Ectodermal cell (in vitro differentiated cells): Measurements from ENCODE around the gene ERRFI1.

Experiments used
- H3K27ac ChIP-seq: 2 replicates; pipeline ENCODE4 v1.7.0; 2013; ENCODE audit warnings: mild to moderate bottlenecking, low read depth, low read length; ENCODE audit not compliant: insufficient read depth, poor library complexity, severe bottlenecking
- H3K27me3 ChIP-seq: 2 replicates; pipeline ENCODE4 v1.7.0; 2013; ENCODE audit warnings: mild to moderate bottlenecking, low read length; ENCODE audit not compliant: insufficient read depth, control insufficient read depth, poor library complexity, severe bottlenecking
- H3K36me3 ChIP-seq: one replicate; pipeline ENCODE4 v1.7.0; 2013; ENCODE audit warnings: low read length; ENCODE audit not compliant: control insufficient read depth, insufficient read depth
- H3K4me1 ChIP-seq: one replicate; pipeline ENCODE4 v1.7.0; 2013; ENCODE audit warnings: low read length; ENCODE audit not compliant: control insufficient read depth, insufficient read depth
- H3K4me3 ChIP-seq: 2 replicates; pipeline ENCODE4 v1.7.0; 2013; ENCODE audit warnings: low read depth, low read length, control low read depth; ENCODE audit not compliant: insufficient read depth
- H3K9me3 ChIP-seq: 2 replicates; pipeline ENCODE4 v1.7.0; 2013; ENCODE audit warnings: mild to moderate bottlenecking, low read length, moderate library complexity; ENCODE audit not compliant: control insufficient read depth
- WGBS, 2 experiments: methylation state at CpG; one replicate each; pipeline ENCODE4 v1.1.7; 2013; ENCODE audit warnings: missing lambda C conversion rate in 2 of 2; 5-methylcytosine and 5-hydroxymethylcytosine counted together

The ERRFI1 gene

GRCh38 chr1:8004113-8004802 is 21.9 kb downstream of the ERRFI1 start:
- WGBS, 2 experiments: 87 to 88% methylated on average over 18 of the region's 18 CpGs
- Histone ChIP-seq H3K27ac (no peak overlapping the region), H3K36me3 (no peaks in the 10 kb centered on the region), H3K9me3 (no peaks in the 10 kb centered on the region), H3K4me3 (no peak overlapping the region), H3K27me3 (no peaks in the 10 kb centered on the region), H3K4me1 (no peaks in the 10 kb centered on the region)

- no peaks in the 10 kb centered on the region for H3K4me1 ChIP-seq
- whole genome bisulfite sequencing, 2 experiments: 90 to 95% methylated on average over 5 to 6 of the region's 6 CpGs
- H3K9me3 ChIP-seq: no peaks in the 10 kb centered on the region
- H3K27me3 ChIP-seq: no peaks in the 10 kb centered on the region
- no peak overlapping the region for H3K4me3 ChIP-seq
- H3K36me3 ChIP-seq: no peaks in the 10 kb centered on the region
- H3K27ac ChIP-seq: no peak overlapping the region
Measured at GRCh38 chr1:8003438-8004112, 22.5 kb downstream of the ERRFI1 start.

GRCh38 chr1:8002921-8003320 is 23.2 kb downstream of the ERRFI1 start:
- Histone ChIP-seq H3K27ac (no peak overlapping the region), H3K36me3 (no peaks in the 10 kb centered on the region), H3K9me3 (no peaks in the 10 kb centered on the region), H3K4me3 (no peak overlapping the region), H3K4me1 (no peaks in the 10 kb centered on the region), H3K27me3 (no peaks in the 10 kb centered on the region)
- WGBS, 2 experiments: 89 to 95% methylated on average over 4 of the region's 4 CpGs

GRCh38 chr1:8002329-8002910 is 23.7 kb downstream of the ERRFI1 start:
- H3K27ac ChIP-seq: no peak overlapping the region

GRCh38 chr1:7995437-7995836 is 30.7 kb downstream of the ERRFI1 start:
- H3K36me3 ChIP-seq: no peaks in the 10 kb centered on the region
- H3K9me3 ChIP-seq: no peaks in the 10 kb centered on the region
- 91 to 98% methylated on average over 4 of the region's 5 CpGs for WGBS, 2 experiments
- H3K27ac ChIP-seq: no peak overlapping the region
- no peak overlapping the region for H3K4me3 ChIP-seq
- H3K27me3 ChIP-seq: no peaks in the 10 kb centered on the region
- no peaks in the 10 kb centered on the region for H3K4me1 ChIP-seq

More at GRCh38 chr1:8002329-8002910, 23.7 kb downstream of the ERRFI1 start:
- Histone ChIP-seq H3K4me3 (no peak overlapping the region), H3K36me3 (no peaks in the 10 kb centered on the region), H3K27me3 (no peaks in the 10 kb centered on the region), H3K4me1 (no peaks in the 10 kb centered on the region), H3K9me3 (no peaks in the 10 kb centered on the region)
- 90 to 95% methylated on average over 6 of the region's 6 CpGs for WGBS, 2 experiments

GRCh38 chr1:7994827-7995226 is 31.3 kb downstream of the ERRFI1 start:
- Histone ChIP-seq H3K27ac (no peak overlapping the region), H3K4me1 (no peaks in the 10 kb centered on the region), H3K36me3 (no peaks in the 10 kb centered on the region), H3K4me3 (no peak overlapping the region), H3K27me3 (no peaks in the 10 kb centered on the region), H3K9me3 (no peaks in the 10 kb centered on the region)
- 71% methylated on average over 1 of the region's 1 CpG; no CpG with 5 or more reads in 1 of the 2 experiments for WGBS, 2 experiments

- 92 to 93% methylated on average over 19 of the region's 19 CpGs for WGBS, 2 experiments
- H3K27ac ChIP-seq: no peak overlapping the region
- H3K4me1 ChIP-seq: no peaks in the 10 kb centered on the region
- no peak overlapping the region for H3K4me3 ChIP-seq
- no peaks in the 10 kb centered on the region for H3K9me3 ChIP-seq
- no peaks in the 10 kb centered on the region for H3K36me3 ChIP-seq
- no peaks in the 10 kb centered on the region for H3K27me3 ChIP-seq
Measured at GRCh38 chr1:7993593-7994479, 32.3 kb downstream of the ERRFI1 start.

- WGBS, 2 experiments: 89 to 99% methylated on average over 3 to 4 of the region's 4 CpGs
- Histone ChIP-seq H3K4me1 (no peaks in the 10 kb centered on the region), H3K4me3 (no peak overlapping the region), H3K9me3 (no peaks in the 10 kb centered on the region), H3K27me3 (no peaks in the 10 kb centered on the region), H3K36me3 (no peaks in the 10 kb centered on the region), H3K27ac (no peak overlapping the region)
Measured at GRCh38 chr1:7992885-7993284, 33.2 kb downstream of the ERRFI1 start.

- no peaks in the 10 kb centered on the region for H3K9me3 ChIP-seq
- H3K27ac ChIP-seq: no peak overlapping the region
- no peaks in the 10 kb centered on the region for H3K36me3 ChIP-seq
- H3K27me3 ChIP-seq: no peaks in the 10 kb centered on the region
- H3K4me3 ChIP-seq: no peak overlapping the region
- no peaks in the 10 kb centered on the region for H3K4me1 ChIP-seq
- 73 to 76% methylated on average over 18 of the region's 18 CpGs for WGBS, 2 experiments
Measured at GRCh38 chr1:7991504-7992440, 34.3 kb downstream of the ERRFI1 start.
